ENCODE data around the gene GPC5. TPM values are rescaled to one million over a fixed set of nuclear protein-coding genes. Genes with fewer than 3 reads are reported as not detected.

GPC5 gene
- total RNA-seq, 4 donors from 2014 or later: not detected

DNA sequence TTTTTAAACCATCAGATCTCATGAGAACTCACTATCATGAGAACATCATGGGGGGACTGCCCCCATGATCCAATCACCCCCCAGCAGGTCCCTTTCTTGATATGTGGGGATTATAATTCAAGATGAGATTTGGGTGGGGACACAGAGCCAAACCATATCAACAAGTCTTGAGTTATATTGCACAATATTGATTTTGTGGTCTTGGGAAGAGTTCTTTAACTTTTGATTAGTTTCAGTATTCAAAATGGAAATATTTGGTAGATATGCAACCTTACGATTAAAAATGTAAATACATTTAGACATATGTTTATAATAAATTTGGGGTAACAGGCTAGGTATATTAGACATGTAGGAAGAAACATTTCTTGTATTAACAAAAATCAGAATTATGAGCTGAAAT lies 188.2 kb downstream of the GPC5 start:
- Histone ChIP-seq H3K9me3 (no peaks in the 10 kb centered on the region), H3K4me3 (no peak overlapping the region), H3K4me1 (no peaks in the 10 kb centered on the region), H3K27ac (no peak overlapping the region), H3K36me3 (no peaks in the 10 kb centered on the region), H3K27me3 (no peaks in the 10 kb centered on the region)
- no peak for TF ChIP-seq POLR2A (IDR thresholded peaks at IDR 0.05)
- TF ChIP-seq, protein P1, sequence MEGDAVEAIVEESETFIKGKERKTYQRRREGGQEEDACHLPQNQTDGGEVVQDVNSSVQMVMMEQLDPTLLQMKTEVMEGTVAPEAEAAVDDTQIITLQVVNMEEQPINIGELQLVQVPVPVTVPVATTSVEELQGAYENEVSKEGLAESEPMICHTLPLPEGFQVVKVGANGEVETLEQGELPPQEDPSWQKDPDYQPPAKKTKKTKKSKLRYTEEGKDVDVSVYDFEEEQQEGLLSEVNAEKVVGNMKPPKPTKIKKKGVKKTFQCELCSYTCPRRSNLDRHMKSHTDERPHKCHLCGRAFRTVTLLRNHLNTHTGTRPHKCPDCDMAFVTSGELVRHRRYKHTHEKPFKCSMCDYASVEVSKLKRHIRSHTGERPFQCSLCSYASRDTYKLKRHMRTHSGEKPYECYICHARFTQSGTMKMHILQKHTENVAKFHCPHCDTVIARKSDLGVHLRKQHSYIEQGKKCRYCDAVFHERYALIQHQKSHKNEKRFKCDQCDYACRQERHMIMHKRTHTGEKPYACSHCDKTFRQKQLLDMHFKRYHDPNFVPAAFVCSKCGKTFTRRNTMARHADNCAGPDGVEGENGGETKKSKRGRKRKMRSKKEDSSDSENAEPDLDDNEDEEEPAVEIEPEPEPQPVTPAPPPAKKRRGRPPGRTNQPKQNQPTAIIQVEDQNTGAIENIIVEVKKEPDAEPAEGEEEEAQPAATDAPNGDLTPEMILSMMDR (IDR thresholded peaks at IDR 0.05 in 4 of 5, conservative IDR thresholded peaks at IDR 0.05 in 1 of 5): no peak
- ATAC-seq: no peak
- no peak for DNase-seq
- in situ Hi-C loops (cut with MboI; ENCODE audit: low sequenced_read_pairs in 4 of 4) (no loop called here), intact Hi-C loops (cut with DNase I; ENCODE audit: low total_unique reads) (no loop called here)

DNA sequence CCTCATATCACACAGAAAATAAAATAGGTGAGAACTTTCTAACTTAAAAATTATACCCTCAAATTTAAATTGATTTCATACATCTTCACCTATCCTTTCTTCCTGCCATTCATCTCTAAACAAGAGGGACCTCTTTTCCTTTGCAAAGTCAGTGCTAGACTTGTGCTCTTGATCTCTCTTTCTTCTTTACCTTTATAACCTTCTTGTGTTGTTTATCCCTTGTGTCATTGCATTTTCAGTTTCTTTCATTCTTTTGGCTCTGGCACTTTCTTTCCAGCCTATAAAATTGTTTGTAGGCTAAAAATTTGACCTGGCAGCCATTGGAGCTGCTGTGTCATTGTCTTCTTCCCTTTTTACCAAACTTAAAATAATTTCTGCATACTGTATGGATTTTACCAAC lies 190.1 kb downstream of the GPC5 start:
- in situ Hi-C loops (cut with MboI; ENCODE audit: low sequenced_read_pairs in 4 of 4): no loop called here
- no peak for DNase-seq
- Histone ChIP-seq H3K4me1 (no peaks in the 10 kb centered on the region), H3K4me3 (no peak overlapping the region), H3K9me3 (no peaks in the 10 kb centered on the region), H3K27me3 (no peaks in the 10 kb centered on the region), H3K36me3 (no peaks in the 10 kb centered on the region), H3K27ac (no peak overlapping the region)
- TF ChIP-seq POLR2A (IDR thresholded peaks at IDR 0.05): no peak
- TF ChIP-seq, protein P1 (IDR thresholded peaks at IDR 0.05 in 4 of 5, conservative IDR thresholded peaks at IDR 0.05 in 1 of 5): no peak
- intact Hi-C loops (cut with DNase I; ENCODE audit: low total_unique reads): no loop called here
- ATAC-seq: no peak

DNA sequence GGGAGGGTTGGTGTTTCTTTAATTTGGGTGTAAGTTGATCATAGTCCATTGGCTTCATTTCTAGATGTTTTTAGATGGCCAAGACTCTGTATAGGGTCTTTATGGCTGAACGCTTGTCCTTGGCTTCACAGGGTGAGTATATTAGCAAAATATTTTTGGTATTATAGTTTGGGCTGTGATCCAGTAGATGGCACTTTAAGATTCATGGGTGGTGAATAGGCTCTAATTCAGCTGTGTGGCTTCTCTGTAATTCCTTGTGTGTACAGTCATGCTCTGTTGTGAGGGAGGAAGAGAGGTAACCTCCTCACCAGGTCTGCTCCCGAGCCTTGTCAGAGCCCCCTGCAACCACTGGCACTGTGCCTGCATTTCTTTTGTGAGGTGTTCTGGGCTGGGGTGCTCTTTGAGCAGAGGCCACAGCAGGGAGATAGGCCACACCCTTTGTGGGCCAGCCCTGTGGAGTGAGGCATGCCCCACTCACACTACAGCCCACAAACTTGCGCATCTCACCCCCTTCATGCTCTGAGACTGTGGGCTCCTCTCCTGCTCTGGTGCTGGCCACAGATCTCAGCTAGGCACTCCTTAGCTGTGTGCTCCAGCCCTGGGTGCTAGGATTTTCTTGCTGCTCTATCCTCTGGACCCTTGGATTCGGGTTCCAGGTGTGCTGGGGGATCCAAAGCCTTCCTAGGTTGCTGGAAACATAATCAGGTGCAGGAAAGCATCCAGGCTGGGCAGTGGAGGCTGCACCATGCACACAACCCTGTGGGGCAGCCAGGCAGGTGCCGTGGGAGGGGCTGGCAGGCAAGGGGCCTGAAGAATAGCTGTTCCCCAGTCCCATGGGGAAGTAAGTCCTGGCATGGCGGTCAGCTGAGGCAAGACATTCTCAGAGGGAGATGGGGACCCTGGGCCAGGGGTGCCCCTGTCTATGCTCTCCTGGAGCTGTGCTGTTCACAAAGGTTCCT lies 193.9 kb downstream of the GPC5 start:
- Histone ChIP-seq H3K4me3 (no peak overlapping the region), H3K27ac (no peak overlapping the region), H3K36me3 (no peaks in the 10 kb centered on the region), H3K9me3 (no peaks in the 10 kb centered on the region), H3K4me1 (no peaks in the 10 kb centered on the region), H3K27me3 (no peaks in the 10 kb centered on the region)
- intact Hi-C loops (cut with DNase I; ENCODE audit: low total_unique reads) (no loop called here), in situ Hi-C loops (cut with MboI; ENCODE audit: low sequenced_read_pairs in 4 of 4) (loop anchor here in 1 of 4 donors (10.0 kb wide), 1 partner anchor 62 kb away; no protein-coding TSS in a partner anchor)
- DNase-seq: no peak
- ATAC-seq: no peak
- no peak for TF ChIP-seq POLR2A (IDR thresholded peaks at IDR 0.05)
- TF ChIP-seq, protein P1 (IDR thresholded peaks at IDR 0.05 in 4 of 5, conservative IDR thresholded peaks at IDR 0.05 in 1 of 5): no peak

DNA sequence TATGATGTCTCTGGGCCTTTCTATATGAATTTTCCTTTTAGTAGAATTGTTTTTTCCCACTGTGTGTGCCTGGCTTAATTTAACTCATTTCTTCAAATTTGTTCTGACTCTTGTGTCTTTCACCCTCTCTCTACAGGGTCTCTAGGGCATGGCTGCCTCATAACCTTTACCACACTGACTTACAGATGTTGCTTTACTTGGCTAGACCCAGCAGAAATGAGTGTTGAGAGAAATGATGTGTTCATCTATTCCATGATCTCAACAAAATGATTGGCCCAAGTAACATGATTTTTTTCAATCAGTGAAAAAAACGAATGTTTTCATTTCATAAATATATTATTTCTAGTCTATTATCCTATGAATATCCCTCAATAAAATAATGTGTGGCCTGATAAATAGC lies 195.0 kb downstream of the GPC5 start:
- no peak for DNase-seq
- Histone ChIP-seq H3K9me3 (no peaks in the 10 kb centered on the region), H3K4me1 (no peaks in the 10 kb centered on the region), H3K27me3 (no peaks in the 10 kb centered on the region), H3K27ac (no peak overlapping the region), H3K36me3 (no peaks in the 10 kb centered on the region), H3K4me3 (no peak overlapping the region)
- intact Hi-C loops (cut with DNase I; ENCODE audit: low total_unique reads) (no loop called here), in situ Hi-C loops (cut with MboI; ENCODE audit: low sequenced_read_pairs in 4 of 4) (loop anchor here in 1 of 4 donors (10.0 kb wide), 1 partner anchor 61 kb away; no protein-coding TSS in a partner anchor)
- TF ChIP-seq, protein P1 (IDR thresholded peaks at IDR 0.05 in 4 of 5, conservative IDR thresholded peaks at IDR 0.05 in 1 of 5): no peak
- TF ChIP-seq POLR2A (IDR thresholded peaks at IDR 0.05): no peak
- ATAC-seq: no peak

Measured in gastrocnemius medialis (tissue), 4 donors.